ENCODE measurements around the gene PPID. TPM values are rescaled to one million over a fixed set of nuclear protein-coding genes. Genes with fewer than 3 reads are reported as not detected.
"Not testable (repeated sequence)": the region's sequence is repeated elsewhere in the genome, so short reads cannot be mapped to it uniquely, and the experiment has no call there.

Gene PPID
- total RNA-seq (2014; rRNA removed; shearing (Covaris generic)), result 56.4 and 59.7 TPM in 2 replicates

DNA sequence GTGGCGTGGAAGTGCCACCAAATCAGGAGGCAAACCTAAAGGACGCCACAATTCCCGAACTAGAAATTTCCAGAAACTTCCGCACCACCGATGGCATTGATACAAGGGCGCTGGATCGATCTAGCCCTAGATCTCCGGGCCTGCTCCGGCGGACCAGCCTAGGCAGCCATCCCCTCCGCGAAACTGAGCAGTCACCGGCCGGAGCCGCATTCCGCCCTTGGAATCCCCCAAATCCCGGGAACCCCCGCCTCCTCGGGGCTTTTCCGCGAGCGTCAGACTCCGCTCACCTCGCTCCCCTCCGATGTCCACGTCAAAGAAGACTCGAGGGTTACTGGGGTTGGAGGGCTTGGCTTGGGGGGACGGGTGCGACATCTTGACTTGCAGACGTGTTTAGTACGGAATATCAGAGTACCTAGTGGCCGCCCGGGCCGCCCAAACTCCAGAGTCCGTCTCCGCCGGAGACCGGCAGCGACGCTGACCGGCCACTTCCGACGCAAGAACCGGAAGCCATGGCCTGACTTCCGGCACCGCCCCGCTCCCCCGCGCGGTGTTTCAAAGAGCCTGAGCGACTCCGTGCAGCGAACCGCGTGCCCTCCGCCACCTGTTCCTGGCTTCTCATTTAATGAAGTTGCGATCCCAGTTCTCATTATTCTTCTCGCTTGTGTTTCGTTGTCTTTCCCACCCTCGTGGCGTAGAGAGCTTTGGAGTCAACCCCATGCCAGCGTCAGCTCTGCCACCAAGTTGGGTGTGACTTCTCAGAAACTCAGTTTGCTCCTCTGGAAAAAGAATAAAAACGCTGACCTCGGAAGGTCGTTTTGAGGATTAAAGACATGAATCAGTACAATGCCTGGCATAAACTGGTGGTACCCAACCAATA, at the start of gene PPID:
PPID (minus strand) TSS at position 480 of the 877 bp plus-strand sequence; CDS start at position 372, 108 bp downstream.
- Histone ChIP-seq H3K36me3 (peaks cover 38% of the 10 kb centered on the region), H3K27me3 (replicated peaks) (no peaks in the 10 kb centered on the region), H3K27ac (peak within 1 kb of the TSS; percentile 80), H3K9me3 (replicated peaks) (no peaks in the 10 kb centered on the region), H3K4me1 (replicated peaks) (peaks cover 8% of the 10 kb centered on the region; the same call in 1 of the 2 replicates), H3K4me3 (peak within 1 kb of the TSS; percentile 73)
- peak; percentile 81 to 88 for DNase-seq (ENCODE audit: low read depth in 1 of 2, low spot score in 2 of 2)

DNA sequence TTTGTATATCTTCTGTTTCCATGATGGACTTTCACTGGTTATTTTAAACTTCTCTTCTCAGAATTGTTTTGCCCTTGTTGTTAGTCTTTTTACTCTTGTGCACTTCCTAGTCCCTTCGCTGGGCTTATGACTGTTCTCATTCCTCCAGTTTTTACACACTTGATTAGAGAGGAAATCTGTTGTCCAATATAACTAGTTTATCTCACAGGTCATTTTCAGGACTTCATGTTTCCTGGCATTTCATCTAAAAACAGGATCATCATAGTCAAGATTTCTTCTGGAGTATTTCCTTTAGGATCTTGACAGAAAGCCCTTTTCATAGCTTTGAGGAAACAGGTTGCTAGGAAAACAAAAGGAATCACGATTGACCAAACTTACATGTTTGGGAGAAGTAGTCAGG, 48.6 kb upstream of the PPID start:
- peaks cover 4% of the 10 kb centered on the region; the same call in 1 of the 2 replicates for H3K36me3 ChIP-seq
- H3K27me3 ChIP-seq (replicated peaks), result no peaks in the 10 kb centered on the region
- no peak overlapping the region for H3K27ac ChIP-seq
- no peaks in the 10 kb centered on the region for H3K9me3 ChIP-seq (replicated peaks)
- peaks cover 42% of the 10 kb centered on the region for H3K4me1 ChIP-seq (replicated peaks)
- no peak overlapping the region for H3K4me3 ChIP-seq
- DNase-seq (ENCODE audit: low read depth in 1 of 2, low spot score in 2 of 2), result no peak

- H3K4me3 ChIP-seq, result no peak overlapping the region
- H3K9me3 ChIP-seq (replicated peaks), result no peaks in the 10 kb centered on the region
- peaks cover 4% of the 10 kb centered on the region; the same call in 1 of the 2 replicates for H3K36me3 ChIP-seq
- no peaks in the 10 kb centered on the region for H3K27me3 ChIP-seq (replicated peaks)
- no peak for DNase-seq (ENCODE audit: low read depth in 1 of 2, low spot score in 2 of 2)
- peaks cover 40% of the 10 kb centered on the region for H3K4me1 ChIP-seq (replicated peaks)
- no peak overlapping the region for H3K27ac ChIP-seq
These were observed 47.5 kb upstream of the PPID start for GRCh38 chr4:158770671-158771070.

- peak; percentile 48 to 62 for DNase-seq (ENCODE audit: low read depth in 1 of 2, low spot score in 2 of 2)
- no peaks in the 10 kb centered on the region for H3K9me3 ChIP-seq (replicated peaks)
- peaks cover 4% of the 10 kb centered on the region; the same call in 1 of the 2 replicates for H3K36me3 ChIP-seq
- peak overlapping the region; percentile 73 for H3K27ac ChIP-seq
- H3K4me3 ChIP-seq, result peak overlapping the region; percentile 89
- H3K27me3 ChIP-seq (replicated peaks), result no peaks in the 10 kb centered on the region
- peaks cover 28% of the 10 kb centered on the region for H3K4me1 ChIP-seq (replicated peaks)
These were observed 46.2 kb upstream of the PPID start for GRCh38 chr4:158769175-158769921.

- Histone ChIP-seq H3K4me1 (replicated peaks) (peaks cover 28% of the 10 kb centered on the region), H3K27ac (peak within 1 kb of the TSS; percentile 73), H3K9me3 (replicated peaks) (no peaks in the 10 kb centered on the region), H3K4me3 (peak within 1 kb of the TSS; percentile 89), H3K27me3 (replicated peaks) (no peaks in the 10 kb centered on the region), H3K36me3 (peaks cover 4% of the 10 kb centered on the region; the same call in 1 of the 2 replicates)
- peak; percentile 62 to 74 for DNase-seq (ENCODE audit: low read depth in 1 of 2, low spot score in 2 of 2)
These were observed 45.5 kb upstream of the PPID start, which contains the start of gene FNIP2 for GRCh38 chr4:158768555-158769174. TSS of gene FNIP2 (plus strand) at chr4:158769026. CDS start at chr4:158769213, 187 bp downstream.

DNA sequence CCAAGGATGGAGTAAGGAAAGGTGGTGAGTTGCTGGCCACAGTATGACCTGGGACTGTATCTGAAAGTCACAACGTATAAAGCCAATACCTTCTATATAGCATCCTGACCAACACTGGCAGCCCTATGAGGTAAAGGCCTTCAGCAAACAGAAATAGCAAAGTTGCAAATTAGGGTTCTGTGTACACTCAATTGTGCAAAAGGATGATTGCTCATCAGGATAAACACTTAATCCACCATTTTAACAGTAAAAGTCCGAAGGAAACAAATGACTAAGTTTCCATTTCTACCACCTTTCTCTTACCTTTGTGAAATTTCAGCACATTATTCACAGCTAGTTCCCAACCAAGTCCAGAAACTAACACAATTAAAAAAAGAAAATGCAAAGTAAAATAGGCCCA, 44.3 kb upstream of the PPID start:
- peaks cover 28% of the 10 kb centered on the region for H3K4me1 ChIP-seq (replicated peaks)
- peaks cover 4% of the 10 kb centered on the region; the same call in 1 of the 2 replicates for H3K36me3 ChIP-seq
- no peak overlapping the region for H3K4me3 ChIP-seq
- H3K9me3 ChIP-seq (replicated peaks), result no peaks in the 10 kb centered on the region
- no peaks in the 10 kb centered on the region for H3K27me3 ChIP-seq (replicated peaks)
- H3K27ac ChIP-seq, result no peak overlapping the region
- no peak for DNase-seq (ENCODE audit: low read depth in 1 of 2, low spot score in 2 of 2)

DNA sequence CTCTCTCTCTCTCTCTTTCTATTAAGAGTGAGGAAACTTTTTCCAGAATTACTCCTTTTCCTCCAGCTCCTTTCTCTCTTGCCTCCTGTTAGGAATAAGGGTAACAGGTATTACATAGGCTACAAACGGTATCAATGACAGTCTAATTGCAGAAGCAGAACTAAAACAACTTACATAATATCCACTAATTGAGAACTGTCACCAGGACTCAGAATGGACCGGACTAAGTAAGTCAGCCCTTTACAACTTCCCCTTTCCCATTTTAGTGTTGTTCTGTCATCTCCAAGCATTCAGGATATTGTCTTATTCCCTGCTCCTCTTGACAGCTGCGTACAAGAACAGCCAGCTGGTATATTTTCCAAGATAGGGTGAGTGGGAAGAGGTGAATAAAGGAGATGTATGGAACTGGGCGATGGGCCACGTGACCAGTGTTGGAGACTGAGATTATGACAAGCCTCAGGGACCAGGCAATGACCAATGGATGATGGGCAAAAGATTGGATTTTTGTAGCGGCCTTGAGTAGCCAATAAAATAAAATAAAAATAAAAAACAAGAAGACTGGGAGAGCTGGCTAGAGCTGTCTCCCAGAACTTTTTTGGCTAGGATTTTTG, 43.3 kb upstream of the PPID start:
- Histone ChIP-seq H3K36me3 (peaks cover 4% of the 10 kb centered on the region; the same call in 1 of the 2 replicates), H3K27me3 (replicated peaks) (no peaks in the 10 kb centered on the region), H3K4me3 (no peak overlapping the region), H3K4me1 (replicated peaks) (peaks cover 19% of the 10 kb centered on the region), H3K27ac (no peak overlapping the region), H3K9me3 (replicated peaks) (no peaks in the 10 kb centered on the region)
- DNase-seq (ENCODE audit: low read depth in 1 of 2, low spot score in 2 of 2), result no peak

DNA sequence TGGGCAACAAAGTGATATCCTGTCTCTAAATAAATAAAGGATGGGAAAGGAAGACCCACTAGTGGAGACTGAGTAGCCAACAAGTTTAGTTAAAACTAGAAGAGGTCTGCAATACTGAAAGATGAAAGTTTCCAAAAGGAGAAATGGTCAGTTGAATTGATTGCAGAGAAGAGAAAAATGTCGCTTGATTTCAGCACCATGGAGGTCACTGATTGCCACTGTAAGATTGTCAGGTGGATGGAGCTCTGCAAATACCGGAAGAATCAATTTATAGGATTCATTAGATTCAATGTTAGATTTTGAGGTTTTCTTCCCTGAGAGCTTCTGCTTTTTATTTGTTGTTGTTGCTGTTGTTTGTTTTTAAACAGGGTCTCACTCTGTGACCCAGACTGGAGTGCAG, 40.3 kb upstream of the PPID start:
- H3K4me3 ChIP-seq, result no peak overlapping the region
- H3K4me1 ChIP-seq (replicated peaks), result peaks cover 18% of the 10 kb centered on the region
- no peak for DNase-seq (ENCODE audit: low read depth in 1 of 2, low spot score in 2 of 2)
- H3K36me3 ChIP-seq, result no peaks in the 10 kb centered on the region
- H3K27me3 ChIP-seq (replicated peaks), result no peaks in the 10 kb centered on the region
- no peaks in the 10 kb centered on the region for H3K9me3 ChIP-seq (replicated peaks)
- no peak overlapping the region for H3K27ac ChIP-seq

GRCh38 chr4:158762553-158762952, 39.4 kb upstream of the PPID start:
- Histone ChIP-seq H3K27me3 (replicated peaks) (no peaks in the 10 kb centered on the region), H3K4me3 (no peak overlapping the region), H3K27ac (no peak overlapping the region), H3K36me3 (no peaks in the 10 kb centered on the region), H3K9me3 (replicated peaks) (no peaks in the 10 kb centered on the region), H3K4me1 (replicated peaks) (peaks cover 12% of the 10 kb centered on the region; the same call in 1 of the 2 replicates)
- no peak for DNase-seq (ENCODE audit: low read depth in 1 of 2, low spot score in 2 of 2)

- Histone ChIP-seq H3K27ac (no peak overlapping the region), H3K27me3 (replicated peaks) (no peaks in the 10 kb centered on the region), H3K9me3 (replicated peaks) (no peaks in the 10 kb centered on the region), H3K36me3 (no peaks in the 10 kb centered on the region), H3K4me3 (no peak overlapping the region), H3K4me1 (replicated peaks) (peaks cover 12% of the 10 kb centered on the region; the same call in 1 of the 2 replicates)
- no peak for DNase-seq (ENCODE audit: low read depth in 1 of 2, low spot score in 2 of 2)
These were observed 37.7 kb upstream of the PPID start for GRCh38 chr4:158760866-158761265.

DNA sequence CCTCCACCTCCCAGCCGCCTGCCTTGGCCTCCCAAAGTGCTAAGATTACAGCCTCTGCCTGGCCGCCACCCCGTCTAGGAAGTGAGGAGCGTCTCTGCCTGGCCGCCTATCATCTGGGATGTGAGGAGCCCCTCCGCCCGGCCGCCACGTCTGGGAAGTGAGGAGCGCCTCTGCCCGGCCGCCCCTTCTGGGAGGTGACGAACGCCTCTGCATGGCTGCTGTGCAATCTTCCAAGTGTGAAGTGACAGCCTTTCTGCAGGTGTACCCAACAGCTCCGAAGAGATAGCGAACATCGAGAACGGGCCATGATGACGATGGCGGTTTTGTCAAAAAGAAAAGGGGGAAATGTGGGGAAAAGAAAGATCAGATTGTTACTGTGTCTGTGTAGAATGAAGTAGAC, 36.3 kb upstream of the PPID start:
- not testable (repeated sequence) for DNase-seq (ENCODE audit: low read depth in 1 of 2, low spot score in 2 of 2); H3K27me3 ChIP-seq (replicated peaks); H3K4me3 ChIP-seq; H3K36me3 ChIP-seq; H3K27ac ChIP-seq; H3K9me3 ChIP-seq (replicated peaks)
- H3K4me1 ChIP-seq (replicated peaks), result peaks cover 22% of the 10 kb centered on the region

- H3K9me3 ChIP-seq (replicated peaks), result no peaks in the 10 kb centered on the region
- no peak overlapping the region for H3K27ac ChIP-seq
- no peaks in the 10 kb centered on the region for H3K36me3 ChIP-seq
- peaks cover 26% of the 10 kb centered on the region for H3K4me1 ChIP-seq (replicated peaks)
- no peaks in the 10 kb centered on the region for H3K27me3 ChIP-seq (replicated peaks)
- H3K4me3 ChIP-seq, result no peak overlapping the region
- no peak for DNase-seq (ENCODE audit: low read depth in 1 of 2, low spot score in 2 of 2)
These were observed 35.5 kb upstream of the PPID start for GRCh38 chr4:158758703-158759102.

DNA sequence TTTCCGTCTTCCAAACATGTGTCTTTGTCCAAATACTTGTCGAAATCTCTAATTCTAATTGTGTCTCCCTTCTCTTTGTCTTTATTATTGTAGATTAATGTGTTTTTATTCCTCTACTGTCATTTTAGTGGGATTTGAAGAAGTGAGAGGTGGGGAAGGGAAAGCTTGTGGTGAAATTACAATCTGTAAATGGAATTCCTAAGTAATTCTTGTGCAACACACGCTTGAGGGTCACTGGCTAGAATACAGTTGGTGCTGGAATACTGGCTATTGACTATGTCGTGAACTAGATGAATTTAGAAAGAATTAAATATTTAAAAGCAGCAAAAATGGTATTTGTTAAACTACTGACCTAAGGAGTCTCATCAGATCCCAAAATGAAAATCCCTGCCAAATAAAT, 34.9 kb upstream of the PPID start:
- Histone ChIP-seq H3K9me3 (replicated peaks) (no peaks in the 10 kb centered on the region), H3K36me3 (no peaks in the 10 kb centered on the region), H3K4me1 (replicated peaks) (peaks cover 26% of the 10 kb centered on the region), H3K27ac (no peak overlapping the region), H3K27me3 (replicated peaks) (no peaks in the 10 kb centered on the region), H3K4me3 (no peak overlapping the region)
- no peak for DNase-seq (ENCODE audit: low read depth in 1 of 2, low spot score in 2 of 2)

Data from SJSA1 (cell line).